Effector memory CD8-positive, alpha-beta T cell (primary cell): Measurements from ENCODE around the gene ADCY3.

Experiments
- ATAC-seq: fragments of 150-1000 bp; cut with Tn5 transposase; replicated peaks from 2 replicates; pipeline ENCODE4 v1.10.0; 2021; ENCODE audit warnings: mild to moderate bottlenecking, moderate library complexity
- DNase-seq, 3 experiments: peaks; one replicate each; pipeline ENCODE4 v3.0.0; 2021
- H3K27ac Mint-ChIP-seq, 2 donors: one replicate each; pipeline ENCODE4 v1.8.0; 2022; ENCODE audit warnings: mild to moderate bottlenecking in 2 of 2, mixed read lengths in 2 of 2, moderate library complexity in 2 of 2
- H3K27me3 Mint-ChIP-seq, 2 donors: one replicate each; pipeline ENCODE4 v1.8.0; 2022; ENCODE audit warnings: mixed read lengths in 2 of 2
- H3K36me3 Mint-ChIP-seq: one replicate; pipeline ENCODE4 v1.8.0; 2022; ENCODE audit warnings: mild to moderate bottlenecking, moderate library complexity, mixed read lengths; ENCODE audit not compliant: insufficient read depth
- H3K4me1 Mint-ChIP-seq, 2 donors: one replicate each; pipeline ENCODE4 v1.8.0; 2022; ENCODE audit warnings: low read depth in 2 of 2, mixed read lengths in 2 of 2
- H3K4me3 Mint-ChIP-seq, 2 donors: one replicate each; pipeline ENCODE4 v1.8.0; 2022; ENCODE audit warnings: mild to moderate bottlenecking in 2 of 2, mixed read lengths in 2 of 2, moderate library complexity in 2 of 2
- H3K9me3 Mint-ChIP-seq, 2 donors: one replicate each; pipeline ENCODE4 v1.8.0; 2022; ENCODE audit warnings: mixed read lengths in 2 of 2

ADCY3 gene

DNA sequence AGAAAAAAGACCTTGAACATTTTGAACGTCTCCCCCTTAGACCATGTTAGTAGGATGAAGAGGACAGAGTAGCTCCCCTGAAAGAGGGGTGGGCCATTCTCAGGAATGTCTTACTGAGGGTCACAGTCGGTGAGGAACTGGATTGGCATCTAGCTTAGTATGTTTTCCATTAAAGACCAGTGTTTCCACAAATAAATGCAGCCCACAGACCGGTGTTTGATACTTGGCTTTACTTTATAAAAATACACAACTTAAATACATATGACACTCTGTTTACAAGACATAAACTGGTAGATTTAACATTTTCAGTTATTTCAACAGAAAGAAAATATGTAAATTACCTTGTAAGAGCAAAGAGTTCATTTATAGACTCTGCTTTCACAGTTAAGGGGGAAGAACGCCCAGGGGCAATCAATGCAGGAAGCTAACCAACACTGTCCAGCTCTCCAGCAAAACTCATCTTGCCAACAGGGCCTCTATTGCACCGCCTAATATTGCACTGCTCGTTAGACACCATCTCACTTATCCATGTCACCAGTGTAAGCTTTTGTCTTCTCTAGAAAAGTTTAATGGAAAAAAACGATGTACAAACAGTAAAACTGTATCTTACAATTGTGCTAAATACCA lies 23.5 kb upstream of the ADCY3 start:
- DNase-seq, result no peak
- Mint-ChIP-seq H3K27me3 (no peaks in the 10 kb centered on the region), H3K36me3 (peaks cover 21% of the 10 kb centered on the region), H3K9me3 (no peaks in the 10 kb centered on the region), H3K4me1 (no peaks in the 10 kb centered on the region), H3K4me3 (no peak overlapping the region), H3K27ac (no peak overlapping the region)
- no peak for ATAC-seq

DNA sequence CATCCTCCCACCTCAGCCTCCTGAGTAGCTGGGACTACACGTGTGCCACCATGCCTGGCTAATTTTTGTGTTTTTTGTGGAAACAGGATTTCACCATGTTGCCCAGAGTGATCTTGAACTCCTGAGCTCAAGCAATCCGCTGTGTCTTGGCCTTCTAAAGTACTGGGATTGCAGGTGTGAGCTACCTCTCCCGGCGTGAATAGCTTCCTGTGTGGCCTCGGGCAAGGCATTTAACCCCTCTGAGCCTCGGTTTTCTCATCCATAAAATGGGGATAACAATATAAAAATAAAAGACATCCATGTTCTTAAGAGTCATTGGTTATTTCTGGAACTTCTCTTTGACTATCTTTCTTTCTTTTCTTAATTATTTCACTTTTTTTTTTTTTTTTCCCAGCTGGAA lies 19.3 kb upstream of the ADCY3 start:
- Mint-ChIP-seq H3K27me3 (no peaks in the 10 kb centered on the region), H3K4me1 (no peaks in the 10 kb centered on the region), H3K9me3 (no peaks in the 10 kb centered on the region), H3K27ac (no peak overlapping the region), H3K36me3 (peaks cover 3% of the 10 kb centered on the region), H3K4me3 (no peak overlapping the region)
- no peak for ATAC-seq
- no peak for DNase-seq

DNA sequence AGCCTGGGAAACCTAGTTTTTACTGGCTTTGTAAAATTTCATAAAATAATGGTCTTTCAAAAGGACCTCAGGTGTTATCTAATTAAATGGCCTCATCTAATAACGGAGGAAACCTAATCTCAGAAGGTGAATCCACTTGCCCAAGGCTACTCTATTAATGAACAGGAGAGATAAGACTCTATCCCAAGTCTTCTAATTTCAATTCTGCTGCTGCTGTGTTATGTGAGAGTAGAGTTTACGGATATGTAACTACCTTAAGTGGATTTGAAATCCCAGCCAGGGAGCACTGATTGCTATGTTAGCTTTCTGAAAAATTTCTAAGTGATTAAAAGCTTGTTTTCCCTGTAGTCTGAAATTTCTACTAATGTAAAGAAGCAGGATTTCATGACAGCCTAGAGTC lies 17.2 kb upstream of the ADCY3 start:
- Mint-ChIP-seq H3K27ac (no peak overlapping the region), H3K27me3 (no peaks in the 10 kb centered on the region), H3K36me3 (no peaks in the 10 kb centered on the region), H3K9me3 (no peaks in the 10 kb centered on the region), H3K4me3 (no peak overlapping the region), H3K4me1 (no peaks in the 10 kb centered on the region)
- DNase-seq (no peak), ATAC-seq (no peak)

DNA sequence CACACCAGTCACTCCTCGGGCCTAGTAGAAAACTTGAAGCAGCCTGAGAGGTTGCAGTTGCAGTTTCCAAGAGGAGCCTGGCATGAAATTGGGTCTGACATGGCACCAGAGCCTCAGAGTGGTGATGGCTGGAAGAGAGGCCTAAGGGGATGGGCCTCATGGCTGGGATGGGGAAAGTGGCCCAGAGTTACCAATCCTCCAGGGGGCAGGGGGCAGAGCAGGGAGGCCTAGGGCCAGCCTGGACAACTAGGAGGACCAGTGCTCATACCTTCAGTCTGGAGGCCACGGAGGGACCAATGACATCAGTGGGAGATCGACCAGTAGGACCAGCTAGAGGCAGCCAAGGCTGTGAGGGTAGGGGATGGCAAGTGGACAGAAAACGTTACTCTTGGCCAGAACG lies 15.1 kb upstream of the ADCY3 start:
- H3K9me3 Mint-ChIP-seq, result no peaks in the 10 kb centered on the region
- no peak overlapping the region for H3K4me3 Mint-ChIP-seq
- DNase-seq (no peak), ATAC-seq (no peak)
- no peak overlapping the region for H3K27ac Mint-ChIP-seq
- no peaks in the 10 kb centered on the region for H3K27me3 Mint-ChIP-seq
- no peaks in the 10 kb centered on the region for H3K36me3 Mint-ChIP-seq
- peaks cover 5 to 7% of the 10 kb centered on the region in 2 donors for H3K4me1 Mint-ChIP-seq

DNA sequence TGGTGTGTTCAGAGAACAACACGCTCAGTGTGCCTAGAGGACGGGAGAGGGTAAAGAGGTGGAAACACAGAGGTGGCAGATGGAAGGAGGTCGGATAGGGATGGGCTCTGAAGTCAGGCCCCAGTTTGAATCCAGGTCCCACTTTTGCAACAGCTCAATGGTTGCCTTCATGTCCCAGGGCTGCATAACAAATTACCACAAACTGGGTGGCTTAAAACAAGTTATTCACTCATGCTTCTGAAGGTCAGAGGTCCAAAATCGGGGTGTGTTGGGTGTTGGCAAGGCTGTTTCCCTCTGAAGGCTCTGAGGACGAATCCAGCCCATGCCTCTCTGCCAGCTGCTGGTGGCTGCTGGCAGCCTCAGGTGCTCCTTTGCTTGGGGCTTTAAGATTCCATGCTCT lies 12.7 kb upstream of the ADCY3 start:
- DNase-seq, result no peak
- no peak overlapping the region for H3K4me3 Mint-ChIP-seq
- peaks cover 2% of the 10 kb centered on the region for H3K36me3 Mint-ChIP-seq
- H3K9me3 Mint-ChIP-seq, result no peaks in the 10 kb centered on the region
- no peak for ATAC-seq
- no peak overlapping the region for H3K27ac Mint-ChIP-seq
- H3K27me3 Mint-ChIP-seq, result no peaks in the 10 kb centered on the region
- H3K4me1 Mint-ChIP-seq, result peaks cover 5 to 7% of the 10 kb centered on the region in 2 donors

DNA sequence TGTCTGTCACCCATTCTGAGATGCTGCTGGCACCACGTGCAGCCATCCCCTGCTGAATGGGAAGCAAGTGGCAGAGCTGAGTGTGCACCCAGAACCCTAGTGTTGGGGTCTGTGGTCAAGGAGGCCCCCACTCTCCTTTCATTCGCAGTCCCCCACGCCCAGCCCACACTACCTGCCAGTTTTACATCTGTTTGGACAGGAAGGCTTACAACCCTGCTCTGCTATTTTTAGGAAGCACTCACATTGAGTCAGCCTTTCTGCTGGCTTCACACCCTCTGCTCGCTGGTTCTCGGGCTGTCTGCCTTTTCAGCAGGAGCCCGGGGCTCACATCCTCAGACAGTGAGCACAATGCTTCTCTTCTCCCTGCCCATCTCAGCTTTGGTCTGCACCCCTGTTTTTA lies 10.7 kb upstream of the ADCY3 start:
- no peak for ATAC-seq
- H3K27me3 Mint-ChIP-seq, result no peaks in the 10 kb centered on the region
- H3K4me3 Mint-ChIP-seq, result no peak overlapping the region
- H3K4me1 Mint-ChIP-seq, result peaks cover 5 to 7% of the 10 kb centered on the region in 2 donors
- H3K27ac Mint-ChIP-seq, result peak overlapping the region in 1 of 2 donors; percentile 27
- no peak for DNase-seq
- H3K36me3 Mint-ChIP-seq, result peaks cover 2% of the 10 kb centered on the region
- H3K9me3 Mint-ChIP-seq, result no peaks in the 10 kb centered on the region

DNA sequence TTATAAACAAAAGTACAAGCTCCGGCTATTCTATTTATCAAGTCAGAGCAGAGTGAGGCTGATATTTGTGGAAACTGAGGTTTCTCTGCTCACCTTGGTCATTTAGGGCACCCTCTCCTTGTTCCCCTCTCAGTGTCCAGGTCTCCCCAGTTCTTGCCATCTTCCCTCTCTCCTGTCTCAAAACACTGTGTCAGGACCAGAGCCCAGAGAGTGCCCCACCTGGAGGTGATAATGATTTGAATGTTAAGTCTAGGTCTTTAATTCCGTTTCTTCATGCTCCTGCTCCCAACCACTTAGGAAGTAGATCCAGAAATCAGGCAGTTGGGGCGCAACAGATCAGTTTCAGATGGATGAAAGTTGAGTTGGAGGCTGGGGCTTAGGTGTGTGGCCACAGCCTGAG lies 9.2 kb upstream of the ADCY3 start:
- Mint-ChIP-seq H3K4me1 (peaks cover 5 to 7% of the 10 kb centered on the region in 2 donors), H3K36me3 (peaks cover 2% of the 10 kb centered on the region), H3K4me3 (no peak overlapping the region), H3K27me3 (no peaks in the 10 kb centered on the region), H3K27ac (no peak overlapping the region), H3K9me3 (no peaks in the 10 kb centered on the region)
- DNase-seq (no peak), ATAC-seq (no peak)

DNA sequence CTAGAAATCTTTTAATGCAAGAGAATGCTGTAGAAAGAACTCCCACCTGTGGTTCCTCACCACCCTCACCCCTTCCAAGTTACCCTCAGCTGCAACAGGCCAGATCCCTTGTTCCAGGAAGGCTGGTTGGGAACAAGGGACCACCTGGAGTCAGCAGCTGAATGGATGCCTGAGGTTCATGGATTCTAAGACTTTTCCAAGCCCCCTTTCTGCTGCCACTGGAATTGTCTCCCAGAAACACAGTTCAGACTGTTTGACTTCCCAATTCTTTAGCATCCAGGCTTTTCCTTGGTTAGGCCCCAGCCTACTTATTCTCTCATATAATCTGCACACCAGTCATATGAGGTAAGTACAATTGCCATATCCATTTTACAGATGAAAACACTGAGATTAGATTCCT lies 8.0 kb upstream of the ADCY3 start:
- H3K4me3 Mint-ChIP-seq, result no peak overlapping the region
- H3K27me3 Mint-ChIP-seq, result no peaks in the 10 kb centered on the region
- H3K27ac Mint-ChIP-seq, result no peak overlapping the region
- peaks cover 5 to 7% of the 10 kb centered on the region in 2 donors for H3K4me1 Mint-ChIP-seq
- no peaks in the 10 kb centered on the region for H3K9me3 Mint-ChIP-seq
- peaks cover 2% of the 10 kb centered on the region for H3K36me3 Mint-ChIP-seq
- ATAC-seq (no peak), DNase-seq (no peak)

DNA sequence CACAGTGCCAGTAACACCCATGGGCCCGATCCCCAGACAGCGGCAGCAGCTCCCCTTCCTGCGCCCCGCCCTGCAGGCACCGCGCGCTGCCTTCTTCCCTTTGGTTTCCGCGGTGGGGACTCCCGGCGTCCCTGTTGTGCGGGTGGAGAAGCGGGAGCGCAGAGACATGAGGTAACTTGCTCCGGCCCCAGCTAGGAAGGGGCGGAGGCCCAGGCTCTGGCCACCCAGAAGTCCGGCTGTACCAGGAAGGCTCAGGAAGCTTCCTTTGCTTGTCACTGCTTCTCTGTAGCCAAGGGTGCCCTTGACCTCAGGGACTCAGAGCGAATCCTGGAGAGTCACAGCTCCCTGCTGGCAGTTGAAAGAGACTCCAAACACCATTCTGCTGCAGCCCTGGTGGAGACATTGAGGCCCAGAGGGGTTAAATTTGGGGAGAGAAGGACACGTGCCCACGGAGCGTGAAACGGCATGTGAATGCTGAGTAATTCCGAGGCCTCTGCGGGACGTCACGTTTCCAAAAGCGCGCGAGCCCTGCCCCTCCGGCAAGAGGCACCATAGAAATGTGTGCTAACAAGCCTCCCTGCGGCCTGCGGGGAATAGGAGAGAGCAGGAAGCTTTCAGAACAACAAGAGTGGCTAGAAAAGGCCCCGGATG lies 6.7 kb upstream of the ADCY3 start:
- peak; percentile 76 for ATAC-seq
- Mint-ChIP-seq H3K9me3 (no peaks in the 10 kb centered on the region), H3K27ac (no peak overlapping the region), H3K4me3 (no peak overlapping the region), H3K36me3 (peaks cover 2% of the 10 kb centered on the region), H3K27me3 (no peaks in the 10 kb centered on the region), H3K4me1 (peaks cover 5 to 7% of the 10 kb centered on the region in 2 donors)
- peak in 2 of 3 experiments; percentile 27 for DNase-seq

DNA sequence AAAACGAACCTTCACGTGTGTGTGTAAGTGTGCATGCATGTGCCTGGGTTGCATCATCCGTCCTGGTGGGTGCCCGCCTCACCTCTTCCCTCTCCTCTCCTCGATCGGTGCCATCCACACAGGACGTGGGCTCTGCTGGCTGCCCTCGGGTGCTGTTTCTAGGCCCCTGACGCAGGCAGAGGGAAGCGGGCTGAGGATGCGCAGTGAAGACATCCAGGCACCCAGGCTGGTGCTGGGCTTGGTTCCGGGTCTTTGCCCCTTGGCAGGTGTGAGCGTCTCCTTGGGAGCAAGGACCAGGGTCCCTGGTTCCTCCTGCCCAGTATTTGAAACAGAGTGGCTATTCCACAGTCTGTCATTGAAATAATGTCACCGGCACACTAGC lies 6.2 kb upstream of the ADCY3 start:
- Mint-ChIP-seq H3K36me3 (peaks cover 5% of the 10 kb centered on the region), H3K27ac (no peak overlapping the region), H3K4me3 (no peak overlapping the region), H3K27me3 (no peaks in the 10 kb centered on the region), H3K9me3 (no peaks in the 10 kb centered on the region), H3K4me1 (peaks cover 5 to 7% of the 10 kb centered on the region in 2 donors)
- no peak for DNase-seq
- peak; percentile 18 for ATAC-seq

DNA sequence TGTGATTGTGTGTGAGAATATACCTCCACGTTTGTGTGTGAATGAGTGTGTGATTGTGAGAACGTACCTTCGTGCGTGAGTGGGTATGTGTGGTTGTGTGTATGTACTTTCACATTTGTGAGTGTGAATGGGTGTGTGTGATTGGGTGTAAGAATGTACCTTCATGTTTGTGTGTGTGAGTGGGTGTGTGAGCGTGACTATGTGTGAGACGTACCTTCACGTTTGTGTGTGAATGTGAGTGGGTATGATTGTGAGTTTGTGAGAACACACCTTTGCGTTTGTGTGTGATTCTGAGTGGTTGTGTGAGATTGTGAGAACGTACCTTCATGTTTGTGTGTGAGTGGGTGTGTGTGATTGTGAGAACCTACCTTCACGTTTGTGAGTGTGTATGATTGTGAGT lies 5.8 kb upstream of the ADCY3 start:
- Mint-ChIP-seq H3K4me3 (no peak overlapping the region), H3K27me3 (no peaks in the 10 kb centered on the region), H3K36me3 (peaks cover 5% of the 10 kb centered on the region), H3K4me1 (peaks cover 7% of the 10 kb centered on the region in 2 donors), H3K9me3 (no peaks in the 10 kb centered on the region), H3K27ac (no peak overlapping the region)
- no peak for DNase-seq
- ATAC-seq, result no peak

DNA sequence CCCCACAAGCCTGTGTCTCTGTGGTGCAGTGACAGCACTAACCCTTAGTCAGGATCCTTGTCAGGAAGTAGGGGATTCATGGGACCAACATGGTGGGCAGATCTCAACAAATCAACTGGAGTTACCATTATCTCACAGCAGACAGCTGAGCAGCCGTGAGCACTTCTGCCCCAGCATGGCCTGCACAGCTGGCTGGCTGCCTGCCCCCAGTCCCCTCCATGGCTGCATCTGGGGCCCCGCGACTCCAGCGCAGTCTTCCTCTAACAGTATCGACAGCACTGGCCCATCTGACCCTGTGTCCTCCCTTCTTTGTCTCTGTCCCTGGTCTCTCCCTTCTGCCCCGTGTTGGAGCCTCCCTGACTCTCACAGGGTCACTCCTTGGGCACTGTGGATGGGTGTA lies 4.7 kb upstream of the ADCY3 start:
- no peaks in the 10 kb centered on the region for H3K27me3 Mint-ChIP-seq
- H3K9me3 Mint-ChIP-seq, result no peaks in the 10 kb centered on the region
- H3K36me3 Mint-ChIP-seq, result peaks cover 4% of the 10 kb centered on the region
- DNase-seq (no peak), ATAC-seq (no peak)
- H3K4me1 Mint-ChIP-seq, result peaks cover 7% of the 10 kb centered on the region in 2 donors
- peak overlapping the region in 1 of 2 donors; percentile 7 for H3K4me3 Mint-ChIP-seq
- H3K27ac Mint-ChIP-seq, result no peak overlapping the region

DNA sequence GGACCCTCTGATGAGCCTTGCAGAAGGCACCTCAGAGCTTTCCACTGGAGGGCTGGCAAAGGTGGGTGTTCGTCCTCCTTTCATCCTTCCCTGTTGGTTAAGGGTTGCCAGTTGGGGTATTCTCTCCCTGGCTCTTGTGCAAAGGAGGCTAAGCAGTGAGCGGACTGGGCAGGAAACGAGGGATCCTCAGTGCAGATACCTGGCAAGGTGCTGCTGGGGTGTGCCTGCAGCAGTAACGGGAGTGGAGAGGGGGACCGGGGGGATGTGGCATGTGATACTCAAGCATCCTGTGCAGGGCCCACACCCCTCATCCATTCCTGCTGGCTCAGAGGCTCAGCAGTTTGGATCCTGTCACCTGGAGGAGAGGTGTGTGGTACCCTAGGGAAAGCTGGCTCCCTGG lies 4.2 kb upstream of the ADCY3 start:
- H3K9me3 Mint-ChIP-seq, result no peaks in the 10 kb centered on the region

DNA sequence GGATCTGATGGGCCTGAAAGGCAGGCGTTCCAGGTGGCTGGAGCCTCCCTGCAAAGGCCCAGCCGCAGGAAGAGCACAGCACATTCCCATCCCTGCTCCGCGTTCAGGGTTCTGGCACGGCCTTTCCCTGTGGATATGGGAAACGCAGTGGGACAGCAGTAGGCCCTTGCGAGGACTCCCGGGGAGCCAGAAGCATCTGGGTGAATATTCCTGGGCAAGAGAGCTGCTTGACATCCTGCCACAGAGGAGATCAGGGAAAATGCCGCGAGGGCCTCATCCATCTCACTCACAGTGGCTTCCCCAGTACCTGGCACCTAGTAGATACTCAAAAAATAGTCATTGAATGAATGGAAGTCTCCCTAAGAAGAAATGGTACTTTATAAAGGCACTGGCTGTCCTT lies 3.1 kb upstream of the ADCY3 start:
- Mint-ChIP-seq H3K4me3 (no peak overlapping the region), H3K36me3 (peaks cover 8% of the 10 kb centered on the region), H3K27me3 (no peaks in the 10 kb centered on the region), H3K9me3 (no peaks in the 10 kb centered on the region), H3K4me1 (peaks cover 17 to 19% of the 10 kb centered on the region in 2 donors), H3K27ac (no peak overlapping the region)
- no peak for DNase-seq
- ATAC-seq, result no peak

More for the DNA sequence above, 4.2 kb upstream of the ADCY3 start:
- Mint-ChIP-seq H3K27me3 (no peaks in the 10 kb centered on the region), H3K4me1 (peaks cover 8 to 9% of the 10 kb centered on the region in 2 donors), H3K27ac (no peak overlapping the region), H3K4me3 (peak overlapping the region in 1 of 2 donors; percentile 7), H3K36me3 (peaks cover 5% of the 10 kb centered on the region)
- ATAC-seq, result no peak
- DNase-seq, result no peak
